Epithelial cell of esophagus (primary cell): ENCODE data around the gene IQSEC2.

ENCODE experiments used
- DNase-seq: peaks from one replicate; pipeline ENCODE4 v3.0.0; 2010; ENCODE audit warnings: low read depth
- H3K4me3 ChIP-seq: 2 replicates; pipeline ENCODE4 v1.5.1; 2011; ENCODE audit warnings: mild to moderate bottlenecking, low read length, control low read depth
- TF ChIP-seq, protein P1 (sequence below): IDR thresholded peaks from 2 replicates; pipeline ENCODE4 v1.5.1; 2011; ENCODE audit warnings: low read depth, mild to moderate bottlenecking, low read length, control low read depth, inconsistent platforms; ENCODE audit not compliant: insufficient read depth; ENCODE audit errors: missing control alignments

Gene IQSEC2

DNA sequence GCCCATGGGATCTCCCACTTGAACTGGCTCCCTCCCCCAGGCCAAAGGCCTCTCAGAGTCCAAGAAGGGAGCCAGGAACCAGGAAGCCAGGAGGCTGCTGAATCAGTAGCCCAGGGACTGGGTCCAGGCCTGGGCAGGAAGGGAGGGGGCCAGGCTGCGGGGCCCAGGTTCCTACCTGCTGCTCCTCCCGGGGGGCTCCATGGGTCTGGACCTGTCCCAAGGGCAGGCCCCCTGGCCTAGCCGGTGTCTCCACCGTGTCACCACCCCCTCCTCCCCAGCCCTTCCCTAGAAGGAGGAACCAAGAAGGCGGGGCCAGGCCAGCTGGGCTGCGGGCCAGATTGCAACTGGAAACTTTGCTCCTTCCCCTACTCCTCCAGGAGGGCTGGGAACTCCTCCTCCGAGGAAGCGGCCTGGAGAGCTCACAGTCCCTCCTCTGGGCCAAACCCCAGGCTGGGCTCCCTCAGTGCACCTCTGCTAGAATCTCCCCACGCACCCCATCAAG lies at the start of gene IQSEC2:
TSS of gene IQSEC2 (minus strand) at position 264 of the 502 bp plus-strand sequence.
- TF ChIP-seq, protein P1, sequence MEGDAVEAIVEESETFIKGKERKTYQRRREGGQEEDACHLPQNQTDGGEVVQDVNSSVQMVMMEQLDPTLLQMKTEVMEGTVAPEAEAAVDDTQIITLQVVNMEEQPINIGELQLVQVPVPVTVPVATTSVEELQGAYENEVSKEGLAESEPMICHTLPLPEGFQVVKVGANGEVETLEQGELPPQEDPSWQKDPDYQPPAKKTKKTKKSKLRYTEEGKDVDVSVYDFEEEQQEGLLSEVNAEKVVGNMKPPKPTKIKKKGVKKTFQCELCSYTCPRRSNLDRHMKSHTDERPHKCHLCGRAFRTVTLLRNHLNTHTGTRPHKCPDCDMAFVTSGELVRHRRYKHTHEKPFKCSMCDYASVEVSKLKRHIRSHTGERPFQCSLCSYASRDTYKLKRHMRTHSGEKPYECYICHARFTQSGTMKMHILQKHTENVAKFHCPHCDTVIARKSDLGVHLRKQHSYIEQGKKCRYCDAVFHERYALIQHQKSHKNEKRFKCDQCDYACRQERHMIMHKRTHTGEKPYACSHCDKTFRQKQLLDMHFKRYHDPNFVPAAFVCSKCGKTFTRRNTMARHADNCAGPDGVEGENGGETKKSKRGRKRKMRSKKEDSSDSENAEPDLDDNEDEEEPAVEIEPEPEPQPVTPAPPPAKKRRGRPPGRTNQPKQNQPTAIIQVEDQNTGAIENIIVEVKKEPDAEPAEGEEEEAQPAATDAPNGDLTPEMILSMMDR: no peak
- peak; percentile 73 for DNase-seq
- peak within 1 kb of the TSS; percentile 52 for H3K4me3 ChIP-seq

DNA sequence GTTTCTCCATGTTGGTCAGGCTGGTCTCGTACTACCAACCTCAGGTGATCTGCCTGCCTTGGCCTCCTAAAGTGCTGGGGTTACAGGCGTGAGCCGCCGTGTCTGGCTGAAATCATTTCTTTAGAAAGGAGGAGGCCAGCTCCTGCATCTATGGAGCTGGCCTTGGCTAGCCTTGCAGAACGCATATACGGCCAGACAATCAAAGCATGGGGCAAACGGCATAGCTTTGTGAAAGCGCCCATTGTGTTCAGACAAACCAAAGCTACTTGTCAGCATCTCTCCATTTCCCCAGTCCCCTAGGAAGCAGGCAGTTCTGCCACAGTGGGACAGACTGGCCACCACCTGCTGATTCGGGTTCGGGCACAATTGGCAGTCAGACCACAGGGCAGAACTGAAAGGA lies 48.9 kb upstream of the IQSEC2 start:
- TF ChIP-seq, protein P1: no peak
- no peak for DNase-seq
- H3K4me3 ChIP-seq: no peak overlapping the region

DNA sequence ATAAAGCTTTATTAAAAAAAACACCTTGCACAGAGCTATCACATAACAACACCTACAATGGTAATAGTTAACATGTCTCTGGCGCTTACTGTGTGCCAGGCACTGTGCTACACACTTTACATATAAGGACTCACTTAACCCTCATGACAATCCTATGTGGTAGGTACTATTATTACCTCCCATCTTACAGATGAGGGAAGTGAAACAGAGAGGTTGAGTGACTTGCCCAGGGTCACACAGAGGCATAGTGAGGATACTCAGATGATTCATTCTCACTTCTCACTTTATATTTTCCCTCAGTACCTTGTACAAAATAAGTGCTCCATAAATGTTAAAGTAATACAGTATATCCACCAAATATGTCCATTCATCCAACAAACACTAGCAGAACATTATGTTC lies 43.4 kb upstream of the IQSEC2 start:
- no peak for DNase-seq
- TF ChIP-seq, protein P1: no peak
- no peak overlapping the region for H3K4me3 ChIP-seq

DNA sequence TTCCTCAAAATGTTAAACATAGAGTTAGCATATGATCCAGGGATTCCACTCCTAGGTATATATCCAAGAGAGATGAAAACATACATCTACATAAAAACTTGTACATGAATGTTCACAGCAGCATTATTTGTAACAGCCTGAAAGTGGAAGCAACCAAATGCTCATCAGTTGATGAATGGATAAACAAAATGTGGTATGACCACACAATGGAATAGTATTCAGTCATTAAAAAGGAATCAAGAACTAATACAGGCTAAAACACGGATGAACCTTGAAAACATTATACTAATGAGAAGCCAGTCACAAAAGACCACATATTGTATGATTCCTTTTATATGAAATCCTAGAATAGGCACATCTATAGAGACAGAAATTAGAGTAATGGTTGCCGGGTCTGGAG lies 42.7 kb upstream of the IQSEC2 start:
- no peak overlapping the region for H3K4me3 ChIP-seq
- TF ChIP-seq, protein P1: no peak
- DNase-seq: no peak

DNA sequence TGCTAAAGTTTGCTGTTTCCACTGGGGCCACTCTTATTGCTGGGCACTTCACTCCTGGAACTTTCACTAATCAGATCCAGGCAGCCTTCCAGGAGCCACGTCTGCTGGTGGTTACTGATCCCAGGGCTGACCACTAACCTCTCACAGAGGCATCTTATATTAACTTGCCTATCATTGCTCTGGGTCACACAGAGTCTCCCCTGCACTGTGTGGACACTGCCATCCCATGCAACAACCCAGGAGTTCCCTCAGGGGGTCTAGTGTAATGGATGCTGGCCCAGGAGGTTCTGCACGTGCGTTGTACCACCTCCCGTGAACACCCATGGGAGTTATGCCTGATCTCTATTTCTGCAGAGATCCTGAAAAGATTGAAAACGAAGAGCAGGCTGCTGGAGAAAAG lies 41.8 kb upstream of the IQSEC2 start:
- TF ChIP-seq, protein P1: no peak
- H3K4me3 ChIP-seq: no peak overlapping the region
- DNase-seq: no peak

DNA sequence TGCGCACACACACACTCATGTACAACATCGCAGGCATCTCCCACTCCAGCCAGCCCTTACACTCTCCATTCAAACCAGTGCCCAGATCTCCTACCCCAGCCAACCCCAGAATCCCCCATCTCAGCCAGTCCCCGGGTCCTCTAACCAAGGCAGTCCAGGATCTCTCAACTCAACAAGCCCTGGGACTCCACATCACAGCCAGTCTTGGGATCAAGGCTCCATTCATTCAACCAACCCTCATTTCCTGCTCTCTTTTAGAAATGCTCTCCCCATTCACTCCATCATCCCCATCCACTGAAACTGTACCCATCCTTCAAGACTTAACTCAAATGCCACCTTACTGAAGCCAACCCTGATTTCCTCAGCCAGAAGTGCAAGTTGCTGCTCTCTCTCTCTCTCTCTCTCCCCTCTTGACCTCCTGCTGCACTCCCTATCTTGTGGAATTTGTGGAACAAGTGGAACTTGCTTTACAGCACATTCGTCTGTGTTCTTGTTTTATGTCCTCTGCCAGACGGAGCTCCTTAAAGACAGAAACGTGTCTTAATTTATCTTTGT lies 40.6 kb upstream of the IQSEC2 start:
- no peak overlapping the region for H3K4me3 ChIP-seq
- DNase-seq: no peak
- TF ChIP-seq, protein P1: no peak

DNA sequence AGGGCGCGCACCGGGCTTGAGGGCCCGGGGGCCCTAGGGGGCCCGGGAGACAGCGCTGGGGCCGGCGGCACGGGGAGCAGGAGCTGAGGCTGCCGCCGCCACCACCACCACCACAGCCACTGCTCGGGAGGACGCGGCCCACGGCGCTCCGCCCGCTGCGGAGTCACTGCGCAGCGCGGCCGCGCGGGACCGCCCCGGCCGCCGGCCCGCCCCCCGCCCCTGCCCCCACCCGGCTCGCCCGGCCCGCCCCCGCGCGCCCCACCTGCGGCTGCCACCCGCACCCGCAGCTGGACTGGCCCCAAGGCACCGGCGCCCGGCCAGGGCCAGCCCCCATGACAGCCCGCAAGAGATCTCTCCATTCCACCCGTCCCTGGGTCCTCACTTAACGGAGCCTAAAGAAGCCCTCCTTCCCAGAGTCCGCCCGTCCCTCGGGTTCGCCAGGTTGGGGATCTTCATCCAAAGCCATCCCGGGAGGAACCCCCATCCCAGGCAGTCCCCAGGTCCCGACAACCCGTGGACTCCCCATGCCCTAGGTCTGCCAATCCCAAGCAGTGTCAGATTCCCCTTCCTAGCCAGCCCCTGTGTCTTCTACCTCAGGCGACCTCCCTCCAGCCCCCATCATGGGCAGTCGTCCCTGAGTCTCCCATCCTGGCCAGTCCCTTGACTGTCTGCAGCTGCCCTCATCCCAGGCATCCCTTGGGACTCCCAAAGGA lies 40.0 kb upstream of the IQSEC2 start:
- TF ChIP-seq, protein P1: no peak
- no peak for DNase-seq
- H3K4me3 ChIP-seq: peak overlapping the region; percentile 37
